ENCODE results near the gene GBE1.
"Not testable (repeated sequence)": the region's sequence is repeated elsewhere in the genome, so short reads cannot be mapped to it uniquely, and the experiment has no call there.

The GBE1 gene

GRCh38 chr3:81760215-81760614 is 1.2 kb downstream of the GBE1 start:
- POLR2A ChIA-PET, result no interaction called here
- Histone ChIP-seq H3K4me3 (ENCODE audit: low read depth, low read length) (peak overlapping the region; percentile 84), H3K9me3 (ENCODE audit: control insufficient read depth, insufficient read depth, low read depth, low read length) (no peaks in the 10 kb centered on the region), H3K36me3 (ENCODE audit: control insufficient read depth in 2 of 2, insufficient read depth in 1 of 2, low read length in 2 of 2) (no peaks in the 10 kb centered on the region), H3K27ac (ENCODE audit: extremely low read depth, low read depth, low read length) (peak overlapping the region; percentile 93), H3K4me1 (ENCODE audit: control insufficient read depth, insufficient read depth, low read length) (no peaks in the 10 kb centered on the region)
- no peak for TF ChIP-seq MYNN (tag by site-specific recombination; IDR thresholded peaks at IDR 0.05; ENCODE audit: borderline replicate concordance)
- TF ChIP-seq ZSCAN30 (tag by site-specific recombination; IDR thresholded peaks at IDR 0.05), result no peak
- TF ChIP-seq ZNF19 (tag by site-specific recombination; IDR thresholded peaks at IDR 0.05; ENCODE audit: low read depth), result no peak
- TF ChIP-seq ZSCAN5A (tag by site-specific recombination; IDR thresholded peaks at IDR 0.05), result no peak
- TF ChIP-seq ZNF792 (tag by site-specific recombination; IDR thresholded peaks at IDR 0.05), result no peak
- TF ChIP-seq KLF9 (tag by site-specific recombination; IDR thresholded peaks at IDR 0.05; ENCODE audit: low read depth), result no peak
- TF ChIP-seq ZNF600 (tag by site-specific recombination; IDR thresholded peaks at IDR 0.05), result no peak
- no peak for TF ChIP-seq ZNF404 (tag by site-specific recombination; IDR thresholded peaks at IDR 0.05)
- no peak for TF ChIP-seq HIC1 (tag by site-specific recombination; IDR thresholded peaks at IDR 0.05)
- no peak for TF ChIP-seq ZFP41 (tag by site-specific recombination; IDR thresholded peaks at IDR 0.05; ENCODE audit: borderline replicate concordance)
- TF ChIP-seq ZSCAN4 (tag by site-specific recombination; IDR thresholded peaks at IDR 0.05), result no peak
- no peak for TF ChIP-seq ZNF660 (tag by site-specific recombination; IDR thresholded peaks at IDR 0.05)
- TF ChIP-seq KLF16 (tag by site-specific recombination; IDR thresholded peaks at IDR 0.05), result no peak
- TF ChIP-seq SCRT2 (tag by site-specific recombination; IDR thresholded peaks at IDR 0.05), result no peak
- no peak for TF ChIP-seq ZNF639 (tag by site-specific recombination; IDR thresholded peaks at IDR 0.05)
- no peak for TF ChIP-seq ZSCAN23 (tag by site-specific recombination; IDR thresholded peaks at IDR 0.05)
- CTCF ChIA-PET, result no interaction called here

- H3K4me1 ChIP-seq (ENCODE audit: control insufficient read depth, insufficient read depth, low read length); CTCF ChIA-PET; H3K36me3 ChIP-seq (ENCODE audit: control insufficient read depth in 2 of 2, insufficient read depth in 1 of 2, low read length in 2 of 2): not testable (repeated sequence)
Measured at GRCh38 chr3:81758771-81759170, 2.7 kb downstream of the GBE1 start.

GRCh38 chr3:81758275-81758674 is 3.2 kb downstream of the GBE1 start:
- TF ChIP-seq ZNF248 (tag by site-specific recombination; IDR thresholded peaks at IDR 0.05), result no peak
- TF ChIP-seq ATF2 (tag by site-specific recombination; IDR thresholded peaks at IDR 0.05; ENCODE audit: low read depth), result no peak
- TF ChIP-seq ZNF549 (tag by site-specific recombination; IDR thresholded peaks at IDR 0.05), result no peak
- no peak for TF ChIP-seq ZNF404 (tag by site-specific recombination; IDR thresholded peaks at IDR 0.05)
- TF ChIP-seq ZNF544 (tag by site-specific recombination; IDR thresholded peaks at IDR 0.05), result no peak
- TF ChIP-seq ZNF510 (tag by site-specific recombination; IDR thresholded peaks at IDR 0.05; ENCODE audit: insufficient replicate concordance), result no peak
- no peak for TF ChIP-seq ZSCAN30 (tag by site-specific recombination; IDR thresholded peaks at IDR 0.05)
- no peak for TF ChIP-seq ZBTB6 (tag by site-specific recombination; IDR thresholded peaks at IDR 0.05)
- CTCF ChIA-PET, result no interaction called here
- Histone ChIP-seq H3K4me3 (ENCODE audit: low read depth, low read length) (no peak overlapping the region), H3K36me3 (ENCODE audit: control insufficient read depth in 2 of 2, insufficient read depth in 1 of 2, low read length in 2 of 2) (no peaks in the 10 kb centered on the region), H3K9me3 (ENCODE audit: control insufficient read depth, insufficient read depth, low read depth, low read length) (no peaks in the 10 kb centered on the region), H3K27ac (ENCODE audit: extremely low read depth, low read depth, low read length) (no peak overlapping the region), H3K4me1 (ENCODE audit: control insufficient read depth, insufficient read depth, low read length) (no peaks in the 10 kb centered on the region)
- POLR2A ChIA-PET, result no interaction called here

More at GRCh38 chr3:81758771-81759170, 2.7 kb downstream of the GBE1 start:
- POLR2A ChIA-PET; H3K27ac ChIP-seq (ENCODE audit: extremely low read depth, low read depth, low read length); H3K4me3 ChIP-seq (ENCODE audit: low read depth, low read length); H3K9me3 ChIP-seq (ENCODE audit: control insufficient read depth, insufficient read depth, low read depth, low read length): not testable (repeated sequence)
